PC-9 (cell line): ENCODE results near the gene SEC16A. TPM values are rescaled to one million over a fixed set of nuclear protein-coding genes. Genes with fewer than 3 reads are reported as not detected.

Experiments used
- BruUV-seq: library from RNA; stranded (reverse); fragments of 400-500 nt; replicated peaks from 2 replicates; lab custom pipeline; 2021; lab: Mats Ljungman, UMichigan
- CTCF ChIA-PET: fragments of 300-600 bp; sonication (Branson Sonifier 250); formaldehyde crosslinking; loops from one replicate; lab custom pipeline; 2022; ENCODE audit warnings: antibody characterized with exemption; lab: Charles Lee
- POLR2A ChIA-PET: fragments of 300-600 bp; sonication (Branson Sonifier 250); formaldehyde crosslinking; loops from one replicate; lab custom pipeline; 2022; ENCODE audit warnings: antibody characterized with exemption; ENCODE audit not compliant: unreplicated experiment; lab: Charles Lee
- DNase-seq, 2 experiments: peaks; one replicate each; pipeline versions ENCODE4 v3.0.0 to v3.0.0-alpha.2; 2015 to 2022; ENCODE audit warnings: mixed read lengths in 1 of 2
- H2AFZ ChIP-seq: fragments of 200-600 bp; sonication (generic); 2 replicates; pipeline ENCODE4 v1.8.1; 2017; ENCODE audit warnings: antibody characterized with exemption
- H3F3A ChIP-seq: fragments of 200-600 bp; sonication (generic); 2 replicates; pipeline ENCODE4 v1.8.1; 2017; ENCODE audit warnings: antibody characterized with exemption, mild to moderate bottlenecking, low read depth; ENCODE audit not compliant: insufficient read depth
- H3K27ac ChIP-seq: fragments of 200-600 bp; sonication (generic); 2 replicates; pipeline ENCODE4 v1.6.1; 2016; ENCODE audit warnings: mixed run types
- H3K27me3 ChIP-seq: fragments of 200-600 bp; sonication (generic); 2 replicates; pipeline ENCODE4 v1.6.1; 2016; ENCODE audit warnings: low read depth, mixed run types; ENCODE audit not compliant: insufficient read depth
- H3K36me3 ChIP-seq: fragments of 200-600 bp; sonication (generic); 2 replicates; pipeline ENCODE4 v1.6.1; 2016; ENCODE audit warnings: low read depth, mixed run types
- H3K4me1 ChIP-seq: fragments of 200-600 bp; sonication (generic); replicated peaks from 2 replicates; pipeline ENCODE4 v1.6.1; 2016; ENCODE audit warnings: mixed run types; ENCODE audit not compliant: insufficient read depth
- H3K4me2 ChIP-seq: fragments of 200-600 bp; sonication (generic); 2 replicates; pipeline ENCODE4 v1.6.1; 2017; ENCODE audit warnings: mixed run types
- H3K4me3 ChIP-seq: fragments of 200-600 bp; sonication (generic); 2 replicates; pipeline ENCODE4 v1.6.1; 2016; ENCODE audit warnings: mixed run types
- H3K79me2 ChIP-seq: fragments of 200-600 bp; sonication (generic); 2 replicates; pipeline ENCODE4 v1.6.1; 2017; ENCODE audit warnings: low read depth, mixed run types
- H3K9me2 ChIP-seq: fragments of 200-600 bp; sonication (generic); 2 replicates; pipeline ENCODE4 v1.8.1; 2017; ENCODE audit warnings: mild to moderate bottlenecking; ENCODE audit not compliant: insufficient read depth
- H3K9me3 ChIP-seq: fragments of 200-600 bp; sonication (generic); 2 replicates; pipeline ENCODE4 v1.8.1; 2016; ENCODE audit warnings: low read depth; ENCODE audit not compliant: insufficient read depth
- H4K20me1 ChIP-seq: fragments of 200-600 bp; sonication (generic); 2 replicates; pipeline ENCODE4 v1.8.1; 2017; ENCODE audit not compliant: insufficient read depth
- EZH2 ChIP-seq: fragments of 200-600 bp; sonication (generic); IDR thresholded peaks from 2 replicates; pipeline ENCODE4 v1.8.0; 2017; ENCODE audit warnings: antibody characterized with exemption, low read depth
- intact Hi-C: fragments of 100-400 bp; cut with micrococcal nuclease; formaldehyde crosslinking; loops from one replicate; pipeline ENCODE4 v1.10.0; 2022; ENCODE audit not compliant: unreplicated experiment
- total RNA-seq: library from RNA; stranded (reverse); gene quantifications from 2 replicates; pipeline ENCODE4 v1.2.3, GENCODE V29; 2021
- TF ChIP-seq, protein P1 (sequence below): fragments of 200-600 bp; sonication (generic); conservative IDR thresholded peaks from 2 replicates; pipeline ENCODE4 v1.6.1; 2017; ENCODE audit warnings: mixed run types, antibody characterized with exemption, mild to moderate bottlenecking, moderate library complexity

Gene SEC16A
- total RNA-seq, 1 experiment from 2014 or later: 81.8 TPM

GRCh38 chr9:136521537-136521936 lies 38.7 kb upstream of the SEC16A start:
- Histone ChIP-seq H3K79me2 (no peaks in the 10 kb centered on the region), H4K20me1 (no peaks in the 10 kb centered on the region), H3K9me3 (no peaks in the 10 kb centered on the region), H3K9me2 (no peaks in the 10 kb centered on the region), H3K27ac (no peak overlapping the region), H3K4me2 (no peak overlapping the region), H2AFZ (no peak overlapping the region), H3F3A (no peaks in the 10 kb centered on the region), H3K4me1 (no peaks in the 10 kb centered on the region), H3K36me3 (no peaks in the 10 kb centered on the region), H3K27me3 (no peaks in the 10 kb centered on the region), H3K4me3 (no peak overlapping the region)
- TF ChIP-seq, protein P1, sequence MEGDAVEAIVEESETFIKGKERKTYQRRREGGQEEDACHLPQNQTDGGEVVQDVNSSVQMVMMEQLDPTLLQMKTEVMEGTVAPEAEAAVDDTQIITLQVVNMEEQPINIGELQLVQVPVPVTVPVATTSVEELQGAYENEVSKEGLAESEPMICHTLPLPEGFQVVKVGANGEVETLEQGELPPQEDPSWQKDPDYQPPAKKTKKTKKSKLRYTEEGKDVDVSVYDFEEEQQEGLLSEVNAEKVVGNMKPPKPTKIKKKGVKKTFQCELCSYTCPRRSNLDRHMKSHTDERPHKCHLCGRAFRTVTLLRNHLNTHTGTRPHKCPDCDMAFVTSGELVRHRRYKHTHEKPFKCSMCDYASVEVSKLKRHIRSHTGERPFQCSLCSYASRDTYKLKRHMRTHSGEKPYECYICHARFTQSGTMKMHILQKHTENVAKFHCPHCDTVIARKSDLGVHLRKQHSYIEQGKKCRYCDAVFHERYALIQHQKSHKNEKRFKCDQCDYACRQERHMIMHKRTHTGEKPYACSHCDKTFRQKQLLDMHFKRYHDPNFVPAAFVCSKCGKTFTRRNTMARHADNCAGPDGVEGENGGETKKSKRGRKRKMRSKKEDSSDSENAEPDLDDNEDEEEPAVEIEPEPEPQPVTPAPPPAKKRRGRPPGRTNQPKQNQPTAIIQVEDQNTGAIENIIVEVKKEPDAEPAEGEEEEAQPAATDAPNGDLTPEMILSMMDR: no peak
- TF ChIP-seq EZH2: no peak
- CTCF ChIA-PET: no interaction called here
- DNase-seq: no peak
- no TSS peak for BruUV-seq
- POLR2A ChIA-PET: no interaction called here
- intact Hi-C loops: no loop called here

- no peaks in the 10 kb centered on the region for H3K4me1 ChIP-seq
- H3F3A ChIP-seq: no peaks in the 10 kb centered on the region
- no peak overlapping the region for H3K27ac ChIP-seq
- no peaks in the 10 kb centered on the region for H3K36me3 ChIP-seq
- no peaks in the 10 kb centered on the region for H3K27me3 ChIP-seq
- no peak overlapping the region for H3K4me3 ChIP-seq
- H2AFZ ChIP-seq: no peak overlapping the region
- no peaks in the 10 kb centered on the region for H4K20me1 ChIP-seq
- intact Hi-C loops: no loop called here
- H3K9me3 ChIP-seq: no peaks in the 10 kb centered on the region
- TF ChIP-seq EZH2: no peak
- TF ChIP-seq, protein P1: no peak
- no peak for DNase-seq
- no peaks in the 10 kb centered on the region for H3K79me2 ChIP-seq
- no TSS peak for BruUV-seq
- no peak overlapping the region for H3K4me2 ChIP-seq
- H3K9me2 ChIP-seq: no peaks in the 10 kb centered on the region
- ChIA-PET CTCF (no interaction called here), POLR2A (interaction anchor here (0.6 kb wide), 1 partner anchor 16 kb away, joined by 4 read pairs; no protein-coding TSS in a partner anchor)
These were observed 37.3 kb upstream of the SEC16A start for GRCh38 chr9:136520053-136520540.

GRCh38 chr9:136519263-136520052 lies 36.6 kb upstream of the SEC16A start:
- POLR2A ChIA-PET: no interaction called here

More at GRCh38 chr9:136519263-136520052, 36.6 kb upstream of the SEC16A start:
- Histone ChIP-seq H3K4me3 (no peak overlapping the region), H3K27me3 (no peaks in the 10 kb centered on the region), H3K9me2 (no peaks in the 10 kb centered on the region), H4K20me1 (no peaks in the 10 kb centered on the region), H3K4me1 (no peaks in the 10 kb centered on the region), H3K4me2 (no peak overlapping the region), H3F3A (no peaks in the 10 kb centered on the region), H2AFZ (no peak overlapping the region), H3K27ac (no peak overlapping the region), H3K36me3 (no peaks in the 10 kb centered on the region), H3K79me2 (no peaks in the 10 kb centered on the region), H3K9me3 (no peaks in the 10 kb centered on the region)
- intact Hi-C loops: no loop called here
- no peak for DNase-seq
- CTCF ChIA-PET: no interaction called here
- no TSS peak for BruUV-seq
- TF ChIP-seq, protein P1: no peak
- no peak for TF ChIP-seq EZH2
